Kidney epithelial cell (primary cell): ENCODE measurements around the gene DMXL2. TPM values are rescaled to one million over a fixed set of nuclear protein-coding genes. Genes with fewer than 3 reads are reported as not detected.

Experiments used
- DNase-seq: peaks from one replicate; pipeline ENCODE4 v3.0.0-alpha.2; 2010; ENCODE audit warnings: low read depth
- H3K27me3 ChIP-seq: 2 replicates; pipeline ENCODE4 v1.6.0; 2011; ENCODE audit warnings: low read length; ENCODE audit not compliant: control insufficient read depth, insufficient read depth
- H3K36me3 ChIP-seq: 2 replicates; pipeline ENCODE4 v1.5.1; 2011; ENCODE audit warnings: low read length; ENCODE audit not compliant: control insufficient read depth, insufficient read depth
- H3K4me3 ChIP-seq: 2 replicates; pipeline ENCODE4 v1.5.1; 2011; ENCODE audit warnings: low read depth, mild to moderate bottlenecking, control low read depth, low read length
- total RNA-seq: library from RNA; depleted of rRNA; stranded (reverse); fragments of >200 nt; gene quantifications from 2 replicates; pipeline ENCODE4 v1.2.3, GENCODE V29; 2015
- TF ChIP-seq, protein P1 (sequence below): IDR thresholded peaks from 2 replicates; pipeline ENCODE4 v1.5.1; 2011; ENCODE audit warnings: mild to moderate bottlenecking, moderate library complexity, low read length, control low read depth, inconsistent platforms; ENCODE audit not compliant: insufficient read depth, poor library complexity, severe bottlenecking

Gene DMXL2
- total RNA-seq, 1 donor from 2014 or later: 31.7 TPM

DNA sequence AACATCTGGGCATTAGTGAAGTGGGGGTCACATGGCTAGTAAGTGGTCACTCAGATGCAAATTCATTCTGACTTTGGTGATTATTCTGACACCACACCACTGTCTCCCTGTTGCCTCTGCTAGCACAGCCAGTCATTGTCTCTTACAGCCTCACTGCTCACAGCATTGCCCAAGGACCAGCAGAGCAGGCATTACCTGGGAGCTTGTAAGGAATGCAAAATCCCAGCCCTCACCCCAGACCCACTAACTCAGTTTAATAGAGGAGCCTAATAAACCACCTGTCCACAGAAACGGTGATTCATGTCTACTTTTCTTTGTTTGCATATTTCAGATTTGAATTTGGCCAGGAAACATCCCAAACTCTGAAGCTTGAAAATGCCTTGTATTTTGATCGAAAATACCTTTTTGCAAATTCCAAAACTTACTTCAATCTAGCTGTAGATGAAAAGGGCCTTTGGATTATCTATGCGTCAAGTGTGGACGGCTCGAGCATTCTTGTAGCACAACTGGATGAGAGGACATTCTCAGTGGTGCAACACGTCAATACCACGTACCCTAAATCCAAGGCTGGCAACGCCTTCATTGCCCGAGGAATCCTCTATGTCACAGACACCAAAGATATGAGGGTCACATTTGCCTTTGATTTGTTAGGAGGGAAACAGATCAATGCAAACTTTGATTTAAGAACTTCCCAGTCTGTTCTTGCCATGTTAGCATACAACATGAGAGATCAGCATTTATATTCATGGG lies 218.4 kb downstream of the DMXL2 start:
- Histone ChIP-seq H3K27me3 (peaks cover 2% of the 10 kb centered on the region), H3K4me3 (no peak overlapping the region), H3K36me3 (no peaks in the 10 kb centered on the region)
- TF ChIP-seq, protein P1, sequence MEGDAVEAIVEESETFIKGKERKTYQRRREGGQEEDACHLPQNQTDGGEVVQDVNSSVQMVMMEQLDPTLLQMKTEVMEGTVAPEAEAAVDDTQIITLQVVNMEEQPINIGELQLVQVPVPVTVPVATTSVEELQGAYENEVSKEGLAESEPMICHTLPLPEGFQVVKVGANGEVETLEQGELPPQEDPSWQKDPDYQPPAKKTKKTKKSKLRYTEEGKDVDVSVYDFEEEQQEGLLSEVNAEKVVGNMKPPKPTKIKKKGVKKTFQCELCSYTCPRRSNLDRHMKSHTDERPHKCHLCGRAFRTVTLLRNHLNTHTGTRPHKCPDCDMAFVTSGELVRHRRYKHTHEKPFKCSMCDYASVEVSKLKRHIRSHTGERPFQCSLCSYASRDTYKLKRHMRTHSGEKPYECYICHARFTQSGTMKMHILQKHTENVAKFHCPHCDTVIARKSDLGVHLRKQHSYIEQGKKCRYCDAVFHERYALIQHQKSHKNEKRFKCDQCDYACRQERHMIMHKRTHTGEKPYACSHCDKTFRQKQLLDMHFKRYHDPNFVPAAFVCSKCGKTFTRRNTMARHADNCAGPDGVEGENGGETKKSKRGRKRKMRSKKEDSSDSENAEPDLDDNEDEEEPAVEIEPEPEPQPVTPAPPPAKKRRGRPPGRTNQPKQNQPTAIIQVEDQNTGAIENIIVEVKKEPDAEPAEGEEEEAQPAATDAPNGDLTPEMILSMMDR: no peak
- DNase-seq: no peak

DNA sequence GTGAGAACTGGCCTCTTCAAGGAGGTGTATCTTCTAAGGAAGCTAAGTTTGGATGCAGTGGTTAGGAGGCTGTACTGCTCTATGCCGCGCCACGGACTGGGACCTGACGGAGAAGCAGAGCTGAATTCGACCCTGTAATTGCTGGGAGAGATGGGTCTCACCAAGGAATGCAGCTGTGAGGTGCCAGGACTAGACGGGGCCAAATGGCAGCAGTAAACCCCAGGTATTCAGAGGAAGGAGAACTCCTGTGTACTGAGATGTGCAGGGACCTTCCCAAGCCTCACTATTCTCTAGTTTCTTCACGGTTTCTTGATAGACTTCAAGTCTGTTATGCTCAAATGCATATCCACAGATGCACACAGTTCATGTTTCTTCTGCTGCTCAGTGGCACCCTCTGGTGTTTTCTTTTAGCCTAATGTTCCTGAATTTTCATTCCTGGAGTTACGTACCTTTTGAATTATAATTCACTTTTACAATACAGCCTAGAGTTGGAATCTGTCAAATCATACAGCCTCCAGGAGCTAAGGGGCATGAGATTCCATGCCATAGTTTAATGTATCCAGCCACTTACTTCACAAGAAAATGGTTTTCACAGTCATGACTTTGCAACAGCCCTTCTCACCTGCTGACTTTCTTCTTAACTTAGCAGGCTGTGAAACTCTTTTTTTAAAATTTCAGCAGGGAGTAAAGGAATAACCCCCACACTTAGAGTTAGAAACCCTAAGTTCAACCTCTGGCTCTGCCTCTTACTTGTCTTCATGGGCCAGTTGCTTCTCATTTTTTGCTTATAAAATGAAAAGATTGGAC lies 219.3 kb downstream of the DMXL2 start:
- no peaks in the 10 kb centered on the region for H3K36me3 ChIP-seq
- no peak for DNase-seq
- TF ChIP-seq, protein P1: peak; percentile 61
- no peak overlapping the region for H3K4me3 ChIP-seq
- H3K27me3 ChIP-seq: peaks cover 8% of the 10 kb centered on the region

DNA sequence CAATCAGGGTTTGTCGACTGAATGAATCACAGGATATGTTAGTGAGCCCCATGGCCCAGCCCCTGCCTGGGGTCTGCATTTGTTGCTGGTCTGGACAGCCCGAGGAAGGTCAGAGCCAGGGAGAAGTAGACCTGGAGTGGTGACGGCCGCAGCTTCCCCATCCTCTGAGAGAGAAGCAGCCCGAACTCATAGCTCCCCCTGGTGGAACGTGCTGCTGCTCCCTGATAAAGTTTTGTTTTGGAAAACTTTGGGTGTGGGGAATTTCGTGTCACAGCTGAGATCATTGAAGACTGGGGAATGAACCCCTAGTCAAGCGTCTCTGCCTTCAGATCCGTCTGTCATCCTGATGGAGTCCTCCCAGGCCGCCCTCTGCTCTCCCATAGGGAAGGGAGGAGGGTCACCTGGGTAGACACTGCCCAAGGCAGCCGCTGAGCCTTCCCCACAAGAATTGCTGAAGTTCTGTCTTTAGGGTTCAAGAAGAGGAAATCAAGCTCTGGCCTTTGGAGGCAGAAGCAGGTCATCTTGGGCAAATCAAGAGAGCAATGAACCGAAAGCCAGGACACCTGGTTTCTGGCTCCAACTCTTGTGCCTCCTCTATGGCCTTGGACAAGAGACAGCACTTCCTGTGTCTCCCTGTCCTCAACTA lies 220.6 kb downstream of the DMXL2 start:
- Histone ChIP-seq H3K27me3 (peaks cover 14% of the 10 kb centered on the region), H3K4me3 (no peak overlapping the region), H3K36me3 (no peaks in the 10 kb centered on the region)
- DNase-seq: no peak
- TF ChIP-seq, protein P1: peak; percentile 60

DNA sequence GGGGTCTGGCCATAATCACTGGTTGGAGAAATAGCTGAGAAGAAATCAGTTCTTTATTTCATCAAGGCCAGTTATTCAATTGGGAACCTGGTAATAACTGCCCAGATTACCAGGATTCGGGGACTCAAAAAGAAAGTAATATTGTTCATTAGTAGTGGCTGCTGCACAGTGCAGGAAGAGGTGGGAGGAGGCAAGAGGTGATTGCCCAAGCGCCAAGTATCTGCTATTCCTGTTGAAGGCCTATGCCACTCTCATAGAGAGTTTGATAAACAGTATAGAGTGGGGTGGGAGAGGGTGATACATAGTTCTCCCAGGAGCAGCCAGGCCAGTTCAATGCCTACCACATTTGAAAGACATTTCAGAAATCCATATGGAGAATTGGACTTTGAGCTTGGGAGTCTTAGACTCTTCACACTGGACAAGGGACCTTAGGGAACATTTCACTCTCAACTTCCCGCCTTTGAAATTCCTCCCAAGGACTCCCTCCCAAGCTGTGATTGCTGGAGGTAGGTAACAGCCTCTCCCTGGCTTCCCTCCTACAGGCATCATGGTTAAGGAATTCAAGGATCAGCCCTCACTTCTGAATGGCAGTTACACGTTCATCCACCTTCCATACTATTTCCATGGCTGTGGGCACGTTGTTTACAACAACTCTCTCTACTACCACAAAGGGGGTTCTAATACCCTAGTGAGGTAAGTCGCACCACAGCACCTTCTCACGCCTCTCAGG lies 221.4 kb downstream of the DMXL2 start:
- DNase-seq: no peak
- Histone ChIP-seq H3K36me3 (no peaks in the 10 kb centered on the region), H3K27me3 (peaks cover 14% of the 10 kb centered on the region), H3K4me3 (no peak overlapping the region)
- TF ChIP-seq, protein P1: no peak

DNA sequence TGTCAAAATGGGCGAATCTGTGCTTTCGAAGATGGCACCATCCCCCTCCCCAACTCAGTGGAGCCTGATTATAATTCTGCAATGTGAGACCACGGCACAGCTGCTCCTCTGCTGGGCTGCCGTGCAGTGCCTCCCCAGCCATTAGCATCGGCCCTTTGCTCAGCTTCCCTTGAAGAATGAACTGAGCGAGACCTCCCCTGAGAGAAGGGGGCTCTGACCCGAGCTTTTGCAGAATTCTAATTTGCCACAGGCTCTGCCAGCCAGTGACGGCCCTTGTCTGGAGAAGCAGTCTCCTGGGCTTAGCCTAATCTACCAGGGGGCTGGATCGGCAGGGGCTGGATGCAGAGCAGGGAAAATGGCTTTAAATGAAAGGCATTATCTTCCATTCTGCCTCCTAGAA lies 223.9 kb downstream of the DMXL2 start:
- H3K36me3 ChIP-seq: no peaks in the 10 kb centered on the region
- TF ChIP-seq, protein P1: no peak
- no peak for DNase-seq
- no peak overlapping the region for H3K4me3 ChIP-seq
- H3K27me3 ChIP-seq: peaks cover 14% of the 10 kb centered on the region

Other genes with a start within 250 kb of the DMXL2 start
- 0.04 and 0.14 TPM in 2 replicates for gene SCG3, start 58.7 kb upstream of the DMXL2 start, total RNA-seq
- gene LYSMD2, start 114.9 kb upstream of the DMXL2 start, total RNA-seq: 7.1 and 7.7 TPM in 2 replicates
- 4.1 and 5.5 TPM in 2 replicates for gene TMOD2, start 128.8 kb upstream of the DMXL2 start, total RNA-seq
- 30.7 and 34.5 TPM in 2 replicates for gene TMOD3, start 206.9 kb upstream of the DMXL2 start, total RNA-seq